MM.1S (cell line): ENCODE measurements around the gene LPCAT4.

Source experiments
- EZH2phosphoT487 ChIP-seq: fragments of 300-600 bp; sonication (generic); IDR thresholded peaks from 2 replicates; pipeline ENCODE4 v1.6.1; 2018; ENCODE audit warnings: antibody characterized with exemption, low read length
- TF ChIP-seq, protein P1 (sequence below): fragments of 300-600 bp; sonication (generic); IDR thresholded peaks from 2 replicates; pipeline ENCODE4 v1.5.1; 2016; ENCODE audit warnings: antibody characterized with exemption, low read length, mixed read lengths

GRCh38 chr15:34334672-34335071, 32.3 kb downstream of the LPCAT4 start:
- TF ChIP-seq, protein P1, sequence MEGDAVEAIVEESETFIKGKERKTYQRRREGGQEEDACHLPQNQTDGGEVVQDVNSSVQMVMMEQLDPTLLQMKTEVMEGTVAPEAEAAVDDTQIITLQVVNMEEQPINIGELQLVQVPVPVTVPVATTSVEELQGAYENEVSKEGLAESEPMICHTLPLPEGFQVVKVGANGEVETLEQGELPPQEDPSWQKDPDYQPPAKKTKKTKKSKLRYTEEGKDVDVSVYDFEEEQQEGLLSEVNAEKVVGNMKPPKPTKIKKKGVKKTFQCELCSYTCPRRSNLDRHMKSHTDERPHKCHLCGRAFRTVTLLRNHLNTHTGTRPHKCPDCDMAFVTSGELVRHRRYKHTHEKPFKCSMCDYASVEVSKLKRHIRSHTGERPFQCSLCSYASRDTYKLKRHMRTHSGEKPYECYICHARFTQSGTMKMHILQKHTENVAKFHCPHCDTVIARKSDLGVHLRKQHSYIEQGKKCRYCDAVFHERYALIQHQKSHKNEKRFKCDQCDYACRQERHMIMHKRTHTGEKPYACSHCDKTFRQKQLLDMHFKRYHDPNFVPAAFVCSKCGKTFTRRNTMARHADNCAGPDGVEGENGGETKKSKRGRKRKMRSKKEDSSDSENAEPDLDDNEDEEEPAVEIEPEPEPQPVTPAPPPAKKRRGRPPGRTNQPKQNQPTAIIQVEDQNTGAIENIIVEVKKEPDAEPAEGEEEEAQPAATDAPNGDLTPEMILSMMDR: no peak
- TF ChIP-seq EZH2phosphoT487: no peak
